Mammary epithelial cell (primary cell): Measurements from ENCODE around the gene CNTN4.

Experiments used
- CTCF ChIP-seq, 2 donors: IDR thresholded peaks in 1 of 2; conservative IDR thresholded peaks in 1 of 2; 2 replicates each; pipeline ENCODE4 v1.5.1; 2011 to 2012; ENCODE audit warnings: inconsistent platforms in 2 of 2, low read length in 2 of 2, mild to moderate bottlenecking in 2 of 2, control low read depth in 1 of 2, low read depth in 1 of 2; ENCODE audit not compliant: insufficient read depth in 1 of 2; ENCODE audit errors: extremely low read depth in 1 of 2
- EZH2 ChIP-seq: IDR thresholded peaks from 2 replicates; pipeline ENCODE4 v1.6.1; 2012; ENCODE audit warnings: low read length, inconsistent platforms, borderline replicate concordance

DNA sequence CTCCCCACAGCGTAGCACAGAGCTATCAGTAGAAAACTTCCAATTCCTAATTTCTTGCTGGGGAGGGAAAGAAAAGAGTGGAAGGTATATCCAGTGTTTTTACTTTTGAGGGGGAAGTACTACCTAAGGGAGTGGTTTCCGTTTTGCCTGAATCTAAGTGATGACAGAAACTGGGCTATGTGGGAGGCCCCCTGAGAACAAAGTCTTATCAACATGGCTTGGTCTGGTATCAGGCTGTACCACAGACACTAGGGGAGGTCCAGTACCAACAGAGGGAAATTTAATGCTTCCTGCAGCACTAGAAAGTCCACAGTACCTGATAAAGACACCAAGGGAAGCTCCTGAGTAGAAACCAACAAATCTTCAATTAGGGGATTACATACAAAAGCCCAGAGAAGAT is 812.3 kb downstream of the CNTN4 start:
- TF ChIP-seq CTCF (conservative IDR thresholded peaks at IDR 0.05 in 1 of 2, IDR thresholded peaks at IDR 0.05 in 1 of 2; ENCODE audit: extremely low read depth in 1 of 2, insufficient read depth in 1 of 2, low read depth in 1 of 2, low read length in 2 of 2) = no peak
- no peak for TF ChIP-seq EZH2
